MM.1S (cell line): ENCODE results near the gene TP53BP2.

Experiments used
- DNase-seq: peaks from one replicate; pipeline ENCODE4 v3.0.0-alpha.2; 2015
- H2AFZ ChIP-seq: fragments of 300-600 bp; sonication (generic); 2 replicates; pipeline ENCODE4 v1.6.0; 2016; ENCODE audit warnings: antibody characterized with exemption, low read length
- H3F3A ChIP-seq: fragments of 300-600 bp; sonication (generic); 2 replicates; pipeline ENCODE4 v1.6.1; 2016; ENCODE audit warnings: mild to moderate bottlenecking, antibody characterized with exemption, low read length, moderate library complexity, mixed read lengths; ENCODE audit not compliant: insufficient read depth
- H3K27ac ChIP-seq: fragments of 300-600 bp; sonication (generic); 2 replicates; pipeline ENCODE4 v1.5.1; 2016; ENCODE audit warnings: mild to moderate bottlenecking, low read length
- H3K27me3 ChIP-seq: fragments of 300-600 bp; sonication (generic); replicated peaks from 2 replicates; pipeline ENCODE4 v1.6.0; 2016; ENCODE audit warnings: low read length; ENCODE audit not compliant: insufficient read depth
- H3K36me3 ChIP-seq: fragments of 300-600 bp; sonication (generic); replicated peaks from 2 replicates; pipeline ENCODE4 v1.6.1; 2016; ENCODE audit warnings: mild to moderate bottlenecking, low read length, mixed read lengths; ENCODE audit not compliant: insufficient read depth
- H3K4me1 ChIP-seq: fragments of 300-600 bp; sonication (generic); 2 replicates; pipeline ENCODE4 v1.6.1; 2016; ENCODE audit warnings: low read length, mixed read lengths
- H3K4me2 ChIP-seq: fragments of 300-600 bp; sonication (generic); 2 replicates; pipeline ENCODE4 v1.6.0; 2016; ENCODE audit warnings: low read depth, low read length
- H3K4me3 ChIP-seq: fragments of 300-600 bp; sonication (generic); 2 replicates; pipeline ENCODE4 v1.5.1; 2016; ENCODE audit warnings: low read length, mixed read lengths
- H3K79me2 ChIP-seq: fragments of 300-600 bp; sonication (generic); 2 replicates; pipeline ENCODE4 v1.6.1; 2016; ENCODE audit warnings: mixed run types, low read length, mixed read lengths
- H3K9ac ChIP-seq: fragments of 300-600 bp; sonication (generic); 2 replicates; pipeline ENCODE4 v1.6.1; 2016; ENCODE audit warnings: low read length, mixed read lengths
- H3K9me2 ChIP-seq: fragments of 300-600 bp; sonication (generic); replicated peaks from 2 replicates; pipeline ENCODE4 v1.6.1; 2016; ENCODE audit warnings: mild to moderate bottlenecking, low read length, mixed read lengths; ENCODE audit not compliant: insufficient read depth
- H3K9me3 ChIP-seq: fragments of 300-600 bp; sonication (generic); replicated peaks from 2 replicates; pipeline ENCODE4 v1.6.1; 2016; ENCODE audit warnings: mild to moderate bottlenecking, low read length, mixed read lengths; ENCODE audit not compliant: insufficient read depth
- H4K20me1 ChIP-seq: fragments of 300-600 bp; sonication (generic); 2 replicates; pipeline ENCODE4 v1.6.1; 2016; ENCODE audit warnings: mild to moderate bottlenecking, low read length, moderate library complexity, mixed read lengths; ENCODE audit not compliant: insufficient read depth
- EZH2 ChIP-seq: fragments of 300-600 bp; sonication (generic); optimal IDR thresholded peaks from 2 replicates; pipeline ENCODE3; 2017; ENCODE audit warnings: low read depth, mild to moderate bottlenecking, antibody characterized with exemption, low read length, mixed read lengths
- EZH2phosphoT487 ChIP-seq: fragments of 300-600 bp; sonication (generic); IDR thresholded peaks from 2 replicates; pipeline ENCODE4 v1.6.1; 2018; ENCODE audit warnings: antibody characterized with exemption, low read length
- TF ChIP-seq, protein P1 (sequence below): fragments of 300-600 bp; sonication (generic); IDR thresholded peaks from 2 replicates; pipeline ENCODE4 v1.5.1; 2016; ENCODE audit warnings: antibody characterized with exemption, low read length, mixed read lengths

Gene TP53BP2

GRCh38 chr1:223775711-223776074, 70.1 kb downstream of the TP53BP2 start:
- no peak overlapping the region for H3K9ac ChIP-seq
- H2AFZ ChIP-seq, result no peak overlapping the region
- no peaks in the 10 kb centered on the region for H3F3A ChIP-seq
- TF ChIP-seq EZH2 (no peak), EZH2phosphoT487 (no peak)
- TF ChIP-seq, protein P1, sequence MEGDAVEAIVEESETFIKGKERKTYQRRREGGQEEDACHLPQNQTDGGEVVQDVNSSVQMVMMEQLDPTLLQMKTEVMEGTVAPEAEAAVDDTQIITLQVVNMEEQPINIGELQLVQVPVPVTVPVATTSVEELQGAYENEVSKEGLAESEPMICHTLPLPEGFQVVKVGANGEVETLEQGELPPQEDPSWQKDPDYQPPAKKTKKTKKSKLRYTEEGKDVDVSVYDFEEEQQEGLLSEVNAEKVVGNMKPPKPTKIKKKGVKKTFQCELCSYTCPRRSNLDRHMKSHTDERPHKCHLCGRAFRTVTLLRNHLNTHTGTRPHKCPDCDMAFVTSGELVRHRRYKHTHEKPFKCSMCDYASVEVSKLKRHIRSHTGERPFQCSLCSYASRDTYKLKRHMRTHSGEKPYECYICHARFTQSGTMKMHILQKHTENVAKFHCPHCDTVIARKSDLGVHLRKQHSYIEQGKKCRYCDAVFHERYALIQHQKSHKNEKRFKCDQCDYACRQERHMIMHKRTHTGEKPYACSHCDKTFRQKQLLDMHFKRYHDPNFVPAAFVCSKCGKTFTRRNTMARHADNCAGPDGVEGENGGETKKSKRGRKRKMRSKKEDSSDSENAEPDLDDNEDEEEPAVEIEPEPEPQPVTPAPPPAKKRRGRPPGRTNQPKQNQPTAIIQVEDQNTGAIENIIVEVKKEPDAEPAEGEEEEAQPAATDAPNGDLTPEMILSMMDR, result no peak
- H3K36me3 ChIP-seq, result no peaks in the 10 kb centered on the region
- H3K9me2 ChIP-seq, result no peaks in the 10 kb centered on the region
- no peaks in the 10 kb centered on the region for H4K20me1 ChIP-seq
- no peak overlapping the region for H3K4me2 ChIP-seq
- DNase-seq, result no peak
- no peak overlapping the region for H3K4me3 ChIP-seq
- no peaks in the 10 kb centered on the region for H3K9me3 ChIP-seq
- H3K79me2 ChIP-seq, result no peaks in the 10 kb centered on the region
- no peak overlapping the region for H3K27ac ChIP-seq
- H3K27me3 ChIP-seq, result no peaks in the 10 kb centered on the region
- H3K4me1 ChIP-seq, result no peaks in the 10 kb centered on the region

GRCh38 chr1:223775054-223775453, 70.7 kb downstream of the TP53BP2 start:
- no peak overlapping the region for H3K27ac ChIP-seq
- TF ChIP-seq, protein P1, result no peak
- no peak for TF ChIP-seq EZH2
- TF ChIP-seq EZH2phosphoT487, result no peak
- H3K4me1 ChIP-seq, result no peaks in the 10 kb centered on the region
- H3K4me2 ChIP-seq, result no peak overlapping the region
- DNase-seq, result no peak
- no peaks in the 10 kb centered on the region for H3K27me3 ChIP-seq
- no peaks in the 10 kb centered on the region for H3K9me2 ChIP-seq
- no peaks in the 10 kb centered on the region for H3F3A ChIP-seq
- H4K20me1 ChIP-seq, result no peaks in the 10 kb centered on the region
- no peak overlapping the region for H3K4me3 ChIP-seq
- no peak overlapping the region for H3K9ac ChIP-seq
- no peaks in the 10 kb centered on the region for H3K79me2 ChIP-seq
- 0 out of 2 replicates have a peak, but pooled peaks cover 4% of the 10 kb centered on the region for H3K36me3 ChIP-seq
- H2AFZ ChIP-seq, result no peak overlapping the region
- no peaks in the 10 kb centered on the region for H3K9me3 ChIP-seq

GRCh38 chr1:223774134-223774814, 71.5 kb downstream of the TP53BP2 start:
- Histone ChIP-seq H3K4me3 (no peak overlapping the region), H3K9me2 (no peaks in the 10 kb centered on the region), H2AFZ (no peak overlapping the region), H3K27ac (no peak overlapping the region), H3F3A (no peaks in the 10 kb centered on the region), H3K4me2 (no peak overlapping the region), H3K79me2 (no peaks in the 10 kb centered on the region), H4K20me1 (no peaks in the 10 kb centered on the region), H3K4me1 (no peaks in the 10 kb centered on the region), H3K9ac (no peak overlapping the region), H3K27me3 (no peaks in the 10 kb centered on the region), H3K9me3 (no peaks in the 10 kb centered on the region), H3K36me3 (0 out of 2 replicates have a peak, but pooled peaks cover 4% of the 10 kb centered on the region)
- DNase-seq, result no peak
- TF ChIP-seq EZH2, result no peak
- TF ChIP-seq, protein P1, result no peak
- no peak for TF ChIP-seq EZH2phosphoT487
